Muscle of arm (tissue), 14 donors: Measurements from ENCODE around the gene SLC12A6. TPM values are rescaled to one million over a fixed set of nuclear protein-coding genes. Genes with fewer than 3 reads are reported as not detected.
"Not testable (repeated sequence)": the region's sequence is repeated elsewhere in the genome, so short reads cannot be mapped to it uniquely, and the experiment has no call there.

Source experiments
- DNase-seq: peaks from one replicate; pipeline ENCODE4 v3.0.0-alpha.2; 2013
- long read RNA-seq, 11 donors: transcript quantifications; one replicate each; lab custom pipeline, GENCODE V29; 2026
- polyA plus RNA-seq, 12 donors: library from polyadenylated mRNA; unstranded; fragments of 120-200 nt; gene quantifications; one replicate each; pipeline ENCODE4 v1.2.1, GENCODE V29; 2013; ENCODE audit not compliant: insufficient read length in 12 of 12

SLC12A6 gene
- 10 to 100 TPM in 11 of 12 donors, not detected in 1; 14.3 to 26.0 (median 20.9) TPM for polyA plus RNA-seq
- long read RNA-seq, donor 1, result 0 reads
- long read RNA-seq, donor 2, full-length matches to known transcripts, result 3 of 3 reads
- long read RNA-seq, donor 2, partial matches to known transcripts, result 0 of 3 reads
- long read RNA-seq, donor 2, other reads (novel, unspliced or antisense), result 0 of 3 reads
- long read RNA-seq, donor 3, partial matches to known transcripts, result 25 of 60 reads
- long read RNA-seq, donor 3, other reads (novel, unspliced or antisense), result 35 of 60 reads
- long read RNA-seq, donor 4, partial matches to known transcripts, result 0 of 1 reads
- long read RNA-seq, donor 4, other reads (novel, unspliced or antisense), result 0 of 1 reads
- long read RNA-seq, donor 5, full-length matches to known transcripts, result 1 of 1 reads
- long read RNA-seq, donor 5, partial matches to known transcripts, result 0 of 1 reads
- long read RNA-seq, donor 5, other reads (novel, unspliced or antisense), result 0 of 1 reads
- long read RNA-seq, donor 6, result 0 reads
- long read RNA-seq, donor 7, partial matches to known transcripts, result 49 of 58 reads
- long read RNA-seq, donor 7, other reads (novel, unspliced or antisense), result 9 of 58 reads
- long read RNA-seq, donor 8, result 0 reads
- long read RNA-seq, donor 9, result 0 reads
- long read RNA-seq, donor 10, full-length matches to known transcripts, result 1 of 1 reads
- long read RNA-seq, donor 10, partial matches to known transcripts, result 0 of 1 reads
- long read RNA-seq, donor 10, other reads (novel, unspliced or antisense), result 0 of 1 reads
- long read RNA-seq, donor 11, result 0 reads

- DNase-seq, result peak; percentile 88
These were observed at the start of gene SLC12A6 for GRCh38 chr15:34337557-34338306. Gene SLC12A6 (minus strand): TSS chr15:34337781. CDS start chr15:34336680, 1,101 bp downstream.

- not testable (repeated sequence) for DNase-seq
These were observed 44.4 kb upstream of the SLC12A6 start for GRCh38 chr15:34381829-34382521.

GRCh38 chr15:34380491-34380890 lies 42.9 kb upstream of the SLC12A6 start:
- DNase-seq, result not testable (repeated sequence)

- DNase-seq, result no peak
These were observed 39.3 kb upstream of the SLC12A6 start for GRCh38 chr15:34376856-34377255.

GRCh38 chr15:34375541-34375940 lies 38.0 kb upstream of the SLC12A6 start:
- DNase-seq, result not testable (repeated sequence)

- DNase-seq, result no peak
These were observed 37.2 kb upstream of the SLC12A6 start for GRCh38 chr15:34374816-34375215.

GRCh38 chr15:34373951-34374350 lies 36.4 kb upstream of the SLC12A6 start:
- DNase-seq, result no peak

- no peak for DNase-seq
These were observed 33.1 kb upstream of the SLC12A6 start for GRCh38 chr15:34370643-34371042.

GRCh38 chr15:34370129-34370528 lies 32.5 kb upstream of the SLC12A6 start:
- DNase-seq, result no peak

GRCh38 chr15:34367101-34368081 lies 29.8 kb upstream of the SLC12A6 start, which contains the start of gene LPCAT4:
Gene LPCAT4 (minus strand): TSS chr15:34367196. CDS start chr15:34367100, 96 bp downstream.
- peak; percentile 88 for DNase-seq

GRCh38 chr15:34366271-34367065 lies 28.9 kb upstream of the SLC12A6 start:
- DNase-seq, result peak; percentile 45

- no peak for DNase-seq
These were observed 28.3 kb upstream of the SLC12A6 start for GRCh38 chr15:34365836-34366235.

- DNase-seq, result no peak
These were observed 27.7 kb upstream of the SLC12A6 start for GRCh38 chr15:34365091-34365825.

GRCh38 chr15:34364041-34364440 lies 26.5 kb upstream of the SLC12A6 start:
- no peak for DNase-seq

GRCh38 chr15:34362047-34362773 lies 24.6 kb upstream of the SLC12A6 start:
- no peak for DNase-seq

- DNase-seq, result no peak
These were observed 23.7 kb upstream of the SLC12A6 start for GRCh38 chr15:34361278-34361677.

- DNase-seq, result no peak
These were observed 22.7 kb upstream of the SLC12A6 start for GRCh38 chr15:34360298-34360697.

- DNase-seq, result no peak
These were observed 21.8 kb upstream of the SLC12A6 start for GRCh38 chr15:34359416-34359815.
